ENCODE data around the gene SLC13A3. TPM values are rescaled to one million over a fixed set of nuclear protein-coding genes. Genes with fewer than 3 reads are reported as not detected.
A peak's percentile ranks its signal among the peaks of the same experiment; 100 is the strongest.

SLC13A3 gene
- total RNA-seq, 1 experiment from 2014 or later, result 0.39 TPM

DNA sequence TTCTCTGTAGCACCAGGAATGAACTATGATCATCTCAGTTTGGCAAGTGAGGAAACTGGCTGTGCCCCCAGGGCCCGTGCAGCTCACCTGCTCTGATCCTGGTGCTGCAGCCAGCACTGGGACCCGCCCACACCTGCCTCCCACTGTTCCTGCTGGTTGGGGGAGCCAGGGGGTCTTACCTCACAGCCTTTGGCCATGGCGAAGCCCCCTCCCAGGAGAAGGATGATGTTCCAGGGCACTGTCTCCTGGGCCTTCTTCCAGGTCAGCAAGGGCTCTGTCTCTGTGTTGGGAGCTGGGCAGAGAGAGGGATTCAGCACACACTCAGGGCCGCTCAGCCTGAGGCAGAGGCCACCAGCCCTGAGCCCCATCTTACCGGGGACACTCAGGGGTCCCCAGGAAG, 75.9 kb downstream of the SLC13A3 start:
- CTCF ChIA-PET, result interaction anchor here (0.6 to 1.0 kb wide), 3 partner anchors 13 to 179 kb away, joined by 3 to 5 read pairs (median 3); no protein-coding TSS in a partner anchor
- peak in 1 of 2 experiments; percentile 43 for DNase-seq
- POLR2A ChIA-PET, result no interaction called here
- no peak overlapping the region for H3K4me3 ChIP-seq (ENCODE audit: low read depth, low read length)
- Mint-ChIP-seq H3K27ac (ENCODE audit: unreplicated experiment) (no peak overlapping the region), H3K4me1 (ENCODE audit: low read depth, unreplicated experiment) (no peaks in the 10 kb centered on the region), H3K4me3 (ENCODE audit: unreplicated experiment) (no peak overlapping the region), H3K36me3 (ENCODE audit: insufficient read depth, unreplicated experiment) (no peaks in the 10 kb centered on the region), H3K27me3 (ENCODE audit: insufficient read depth, unreplicated experiment) (peaks cover 6% of the 10 kb centered on the region), H3K9me3 (ENCODE audit: unreplicated experiment) (no peaks in the 10 kb centered on the region)
- no peaks in the 10 kb centered on the region for H3K36me3 ChIP-seq (ENCODE audit: control insufficient read depth, insufficient read depth, low read length)
- intact Hi-C loops (cut with micrococcal nuclease; ENCODE audit: unreplicated experiment), result no loop called here
- BruUV-seq (replicated peaks), result no TSS peak
- no peaks in the 10 kb centered on the region for H3K4me1 ChIP-seq
- TF ChIP-seq, protein P1, sequence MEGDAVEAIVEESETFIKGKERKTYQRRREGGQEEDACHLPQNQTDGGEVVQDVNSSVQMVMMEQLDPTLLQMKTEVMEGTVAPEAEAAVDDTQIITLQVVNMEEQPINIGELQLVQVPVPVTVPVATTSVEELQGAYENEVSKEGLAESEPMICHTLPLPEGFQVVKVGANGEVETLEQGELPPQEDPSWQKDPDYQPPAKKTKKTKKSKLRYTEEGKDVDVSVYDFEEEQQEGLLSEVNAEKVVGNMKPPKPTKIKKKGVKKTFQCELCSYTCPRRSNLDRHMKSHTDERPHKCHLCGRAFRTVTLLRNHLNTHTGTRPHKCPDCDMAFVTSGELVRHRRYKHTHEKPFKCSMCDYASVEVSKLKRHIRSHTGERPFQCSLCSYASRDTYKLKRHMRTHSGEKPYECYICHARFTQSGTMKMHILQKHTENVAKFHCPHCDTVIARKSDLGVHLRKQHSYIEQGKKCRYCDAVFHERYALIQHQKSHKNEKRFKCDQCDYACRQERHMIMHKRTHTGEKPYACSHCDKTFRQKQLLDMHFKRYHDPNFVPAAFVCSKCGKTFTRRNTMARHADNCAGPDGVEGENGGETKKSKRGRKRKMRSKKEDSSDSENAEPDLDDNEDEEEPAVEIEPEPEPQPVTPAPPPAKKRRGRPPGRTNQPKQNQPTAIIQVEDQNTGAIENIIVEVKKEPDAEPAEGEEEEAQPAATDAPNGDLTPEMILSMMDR (IDR thresholded peaks at IDR 0.05; ENCODE audit: insufficient read depth in 1 of 2, low read depth in 1 of 2, low read length in 1 of 2, severe bottlenecking in 1 of 2, unreplicated experiment in 1 of 2), result no peak
- H3K9me3 ChIP-seq, result no peaks in the 10 kb centered on the region
- H3K27me3 ChIP-seq (replicated peaks; ENCODE audit: control insufficient read depth, insufficient read depth, low read length), result no peaks in the 10 kb centered on the region

DNA sequence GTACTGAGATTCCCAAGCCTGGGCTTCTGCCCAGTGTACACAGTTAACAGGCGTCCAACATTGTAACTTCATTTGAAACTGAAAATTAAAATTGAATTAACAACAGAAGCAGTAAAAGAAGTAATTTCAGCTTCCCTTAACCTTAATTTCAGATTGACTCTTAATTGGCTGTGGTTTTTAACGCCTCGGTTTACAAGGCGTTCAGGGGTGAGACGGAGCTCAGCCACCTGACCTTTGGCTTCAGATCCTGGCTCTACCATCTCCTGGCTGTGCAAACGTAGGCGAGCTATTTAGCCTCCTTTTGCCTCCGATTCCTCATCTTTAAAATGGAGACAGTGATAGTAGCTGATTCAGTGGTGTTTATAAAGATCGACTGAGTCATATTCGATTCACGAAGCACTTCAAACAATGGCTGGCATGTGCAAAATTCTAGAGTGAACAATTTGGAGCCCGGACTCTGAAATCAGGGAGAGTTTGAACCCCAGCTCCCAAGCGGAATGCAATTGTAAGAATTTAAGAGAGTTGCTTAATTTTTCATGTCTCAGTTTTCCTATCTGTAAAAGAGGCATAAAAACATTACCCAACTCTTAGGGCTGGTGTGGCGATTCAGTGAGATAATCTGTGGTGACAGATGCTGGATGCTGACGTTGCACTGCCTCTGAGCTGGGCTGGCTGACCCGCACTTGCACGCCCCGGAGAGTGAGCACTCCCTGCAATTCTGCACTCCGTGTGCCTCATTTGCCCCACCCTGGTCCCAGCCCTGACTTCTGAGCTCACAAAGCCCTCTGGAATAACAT, 77.3 kb downstream of the SLC13A3 start:
- CTCF ChIA-PET, result interaction anchor here (1.1 to 1.3 kb wide), 2 partner anchors 10 to 11 kb away, joined by 4 to 6 read pairs; no protein-coding TSS in a partner anchor
- no peaks in the 10 kb centered on the region for H3K4me1 ChIP-seq
- POLR2A ChIA-PET, result no interaction called here

DNA sequence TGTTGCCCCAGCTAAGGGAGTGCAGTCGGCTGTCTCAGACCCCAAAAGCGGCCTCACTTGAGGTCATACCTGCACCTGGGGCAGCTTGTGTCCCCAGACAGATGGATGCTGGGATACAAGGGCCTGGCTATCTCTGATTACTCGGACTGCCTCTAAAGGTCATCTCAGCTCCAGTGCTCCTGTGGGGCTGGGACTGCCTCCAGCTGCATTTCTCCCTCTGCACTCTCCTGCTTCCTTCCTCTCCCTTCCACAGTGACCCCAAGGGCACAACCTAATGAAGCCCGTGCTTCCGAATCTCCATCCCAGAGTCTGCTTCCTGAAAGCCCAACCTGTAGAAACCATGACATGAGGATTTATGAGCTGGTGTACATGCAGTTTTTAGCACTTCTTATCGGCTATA, 78.0 kb downstream of the SLC13A3 start:
- TF ChIP-seq, protein P1 (IDR thresholded peaks at IDR 0.05; ENCODE audit: insufficient read depth in 1 of 2, low read depth in 1 of 2, low read length in 1 of 2, severe bottlenecking in 1 of 2, unreplicated experiment in 1 of 2), result no peak
- Histone ChIP-seq H3K36me3 (ENCODE audit: control insufficient read depth, insufficient read depth, low read length) (no peaks in the 10 kb centered on the region), H3K27me3 (replicated peaks; ENCODE audit: control insufficient read depth, insufficient read depth, low read length) (no peaks in the 10 kb centered on the region), H3K9me3 (no peaks in the 10 kb centered on the region), H3K4me3 (ENCODE audit: low read depth, low read length) (no peak overlapping the region), H3K4me1 (no peaks in the 10 kb centered on the region)
- CTCF ChIA-PET, result interaction anchor here (1.1 to 1.3 kb wide), 2 partner anchors 9 to 10 kb away, joined by 4 to 6 read pairs; no protein-coding TSS in a partner anchor
- Mint-ChIP-seq H3K9me3 (ENCODE audit: unreplicated experiment) (no peaks in the 10 kb centered on the region), H3K27me3 (ENCODE audit: insufficient read depth, unreplicated experiment) (peaks cover 6% of the 10 kb centered on the region), H3K27ac (ENCODE audit: unreplicated experiment) (no peak overlapping the region), H3K4me3 (ENCODE audit: unreplicated experiment) (no peak overlapping the region), H3K4me1 (ENCODE audit: low read depth, unreplicated experiment) (no peaks in the 10 kb centered on the region), H3K36me3 (ENCODE audit: insufficient read depth, unreplicated experiment) (no peaks in the 10 kb centered on the region)
- POLR2A ChIA-PET, result no interaction called here
- peak in 1 of 2 experiments; percentile 36 for DNase-seq
- intact Hi-C loops (cut with micrococcal nuclease; ENCODE audit: unreplicated experiment), result no loop called here
- BruUV-seq (replicated peaks), result no TSS peak

More for the DNA sequence above, 77.3 kb downstream of the SLC13A3 start:
- TF ChIP-seq, protein P1 (IDR thresholded peaks at IDR 0.05; ENCODE audit: insufficient read depth in 1 of 2, low read depth in 1 of 2, low read length in 1 of 2, severe bottlenecking in 1 of 2, unreplicated experiment in 1 of 2), result no peak
- H3K4me3 ChIP-seq (ENCODE audit: low read depth, low read length), result no peak overlapping the region
- no peak overlapping the region for H3K27ac Mint-ChIP-seq (ENCODE audit: unreplicated experiment)
- no TSS peak for BruUV-seq (replicated peaks)
- H3K9me3 Mint-ChIP-seq (ENCODE audit: unreplicated experiment), result no peaks in the 10 kb centered on the region
- H3K4me3 Mint-ChIP-seq (ENCODE audit: unreplicated experiment), result no peak overlapping the region
- intact Hi-C loops (cut with micrococcal nuclease; ENCODE audit: unreplicated experiment), result no loop called here
- H3K9me3 ChIP-seq, result no peaks in the 10 kb centered on the region
- no peaks in the 10 kb centered on the region for H3K4me1 Mint-ChIP-seq (ENCODE audit: low read depth, unreplicated experiment)
- peaks cover 6% of the 10 kb centered on the region for H3K27me3 Mint-ChIP-seq (ENCODE audit: insufficient read depth, unreplicated experiment)
- H3K27me3 ChIP-seq (replicated peaks; ENCODE audit: control insufficient read depth, insufficient read depth, low read length), result no peaks in the 10 kb centered on the region
- no peaks in the 10 kb centered on the region for H3K36me3 ChIP-seq (ENCODE audit: control insufficient read depth, insufficient read depth, low read length)
- peak in 1 of 2 experiments; percentile 27 for DNase-seq
- H3K36me3 Mint-ChIP-seq (ENCODE audit: insufficient read depth, unreplicated experiment), result no peaks in the 10 kb centered on the region
